PFSK-1 (cell line): Measurements from ENCODE around the gene THG1L.
A peak's percentile ranks its signal among the peaks of the same experiment; 100 is the strongest.

Source experiments
- FOXP2 ChIP-seq: optimal IDR thresholded peaks from 2 replicates; pipeline ENCODE3; 2011; ENCODE audit warnings: borderline replicate concordance, control low read depth, inconsistent platforms; ENCODE audit not compliant: insufficient read depth; ENCODE audit errors: extremely low read length, extremely low read depth
- POLR2AphosphoS5 ChIP-seq: IDR thresholded peaks from 2 replicates; pipeline ENCODE4 v1.6.1; 2012; ENCODE audit warnings: low read depth, mild to moderate bottlenecking, control low read depth, low read length, moderate library complexity
- SIN3A ChIP-seq: IDR thresholded peaks from 2 replicates; pipeline ENCODE4 v1.6.1; 2012; ENCODE audit warnings: mild to moderate bottlenecking, low read length, moderate library complexity, borderline replicate concordance; ENCODE audit not compliant: insufficient read depth
- TAF1 ChIP-seq: IDR thresholded peaks from 2 replicates; pipeline ENCODE4 v1.6.1; 2012; ENCODE audit warnings: low read length, control low read depth, borderline replicate concordance; ENCODE audit not compliant: insufficient read depth
- TF ChIP-seq, protein P1 (sequence below), 2 experiments: IDR thresholded peaks; 2 replicates each; pipeline versions ENCODE4 v1.6.1 to v1.8.0; 2011 to 2012; ENCODE audit warnings: low read depth in 2 of 2, low read length in 2 of 2, control low read depth in 1 of 2, inconsistent platforms in 1 of 2, mild to moderate bottlenecking in 1 of 2, moderate library complexity in 1 of 2; ENCODE audit not compliant: insufficient read depth in 1 of 2

THG1L gene

DNA sequence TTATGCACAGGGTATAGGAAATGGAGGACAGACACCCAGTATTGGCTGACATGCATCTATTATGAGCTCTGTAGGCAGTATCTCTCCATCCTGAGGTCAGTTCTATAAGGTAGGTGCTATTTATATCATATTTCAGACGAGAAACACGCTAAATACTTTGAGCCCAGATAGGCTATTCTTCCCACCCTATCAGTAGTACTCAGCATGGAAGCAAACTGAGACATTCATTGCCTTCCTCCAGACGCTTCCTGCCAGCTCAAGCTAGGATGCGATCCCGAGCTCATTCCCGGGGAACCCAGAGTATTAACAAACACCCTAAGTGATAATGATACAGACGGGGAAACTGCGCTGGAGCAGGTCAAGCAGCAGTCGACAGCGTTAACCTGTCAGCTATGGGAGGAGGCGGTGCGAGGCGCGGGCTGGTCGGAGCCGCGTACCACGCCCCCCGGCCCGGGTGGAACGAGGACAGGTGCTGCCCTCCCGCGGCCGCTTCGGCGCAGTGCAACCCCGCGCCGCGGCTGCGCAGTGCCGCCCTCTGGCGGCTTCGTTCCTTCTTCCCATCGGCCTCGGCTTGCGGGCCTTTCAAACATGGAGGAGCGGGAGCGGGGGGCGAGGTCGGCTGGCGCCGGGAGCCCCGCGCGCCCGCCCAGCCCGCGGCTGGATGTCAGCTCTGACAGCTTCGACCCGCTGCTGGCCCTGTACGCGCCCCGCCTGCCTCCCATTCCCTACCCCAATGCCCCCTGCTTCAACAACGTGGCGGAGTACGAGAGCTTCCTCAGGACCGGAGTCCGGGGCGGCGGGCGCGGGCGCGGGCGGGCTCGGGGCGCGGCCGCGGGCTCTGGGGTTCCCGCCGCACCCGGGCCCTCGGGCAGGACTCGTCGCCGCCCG is 12.2 kb downstream of the THG1L start, which contains the start of gene LSM11:
Gene LSM11 (plus strand): TSS at position 550 of the 888 bp plus-strand sequence. CDS start 39 bp downstream, at position 589.
- TF ChIP-seq FOXP2 (peak; percentile 84), TAF1 (no peak), SIN3A (0 out of 2 replicates have a peak, but pooled peaks have one; percentile 65), POLR2AphosphoS5 (peak; percentile 53; the same call in 1 of the 2 replicates)
- TF ChIP-seq, protein P1, sequence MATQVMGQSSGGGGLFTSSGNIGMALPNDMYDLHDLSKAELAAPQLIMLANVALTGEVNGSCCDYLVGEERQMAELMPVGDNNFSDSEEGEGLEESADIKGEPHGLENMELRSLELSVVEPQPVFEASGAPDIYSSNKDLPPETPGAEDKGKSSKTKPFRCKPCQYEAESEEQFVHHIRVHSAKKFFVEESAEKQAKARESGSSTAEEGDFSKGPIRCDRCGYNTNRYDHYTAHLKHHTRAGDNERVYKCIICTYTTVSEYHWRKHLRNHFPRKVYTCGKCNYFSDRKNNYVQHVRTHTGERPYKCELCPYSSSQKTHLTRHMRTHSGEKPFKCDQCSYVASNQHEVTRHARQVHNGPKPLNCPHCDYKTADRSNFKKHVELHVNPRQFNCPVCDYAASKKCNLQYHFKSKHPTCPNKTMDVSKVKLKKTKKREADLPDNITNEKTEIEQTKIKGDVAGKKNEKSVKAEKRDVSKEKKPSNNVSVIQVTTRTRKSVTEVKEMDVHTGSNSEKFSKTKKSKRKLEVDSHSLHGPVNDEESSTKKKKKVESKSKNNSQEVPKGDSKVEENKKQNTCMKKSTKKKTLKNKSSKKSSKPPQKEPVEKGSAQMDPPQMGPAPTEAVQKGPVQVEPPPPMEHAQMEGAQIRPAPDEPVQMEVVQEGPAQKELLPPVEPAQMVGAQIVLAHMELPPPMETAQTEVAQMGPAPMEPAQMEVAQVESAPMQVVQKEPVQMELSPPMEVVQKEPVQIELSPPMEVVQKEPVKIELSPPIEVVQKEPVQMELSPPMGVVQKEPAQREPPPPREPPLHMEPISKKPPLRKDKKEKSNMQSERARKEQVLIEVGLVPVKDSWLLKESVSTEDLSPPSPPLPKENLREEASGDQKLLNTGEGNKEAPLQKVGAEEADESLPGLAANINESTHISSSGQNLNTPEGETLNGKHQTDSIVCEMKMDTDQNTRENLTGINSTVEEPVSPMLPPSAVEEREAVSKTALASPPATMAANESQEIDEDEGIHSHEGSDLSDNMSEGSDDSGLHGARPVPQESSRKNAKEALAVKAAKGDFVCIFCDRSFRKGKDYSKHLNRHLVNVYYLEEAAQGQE (IDR thresholded peaks at IDR 0.05; ENCODE audit: insufficient read depth in 1 of 2, low read depth in 2 of 2, low read length in 2 of 2): no peak

DNA sequence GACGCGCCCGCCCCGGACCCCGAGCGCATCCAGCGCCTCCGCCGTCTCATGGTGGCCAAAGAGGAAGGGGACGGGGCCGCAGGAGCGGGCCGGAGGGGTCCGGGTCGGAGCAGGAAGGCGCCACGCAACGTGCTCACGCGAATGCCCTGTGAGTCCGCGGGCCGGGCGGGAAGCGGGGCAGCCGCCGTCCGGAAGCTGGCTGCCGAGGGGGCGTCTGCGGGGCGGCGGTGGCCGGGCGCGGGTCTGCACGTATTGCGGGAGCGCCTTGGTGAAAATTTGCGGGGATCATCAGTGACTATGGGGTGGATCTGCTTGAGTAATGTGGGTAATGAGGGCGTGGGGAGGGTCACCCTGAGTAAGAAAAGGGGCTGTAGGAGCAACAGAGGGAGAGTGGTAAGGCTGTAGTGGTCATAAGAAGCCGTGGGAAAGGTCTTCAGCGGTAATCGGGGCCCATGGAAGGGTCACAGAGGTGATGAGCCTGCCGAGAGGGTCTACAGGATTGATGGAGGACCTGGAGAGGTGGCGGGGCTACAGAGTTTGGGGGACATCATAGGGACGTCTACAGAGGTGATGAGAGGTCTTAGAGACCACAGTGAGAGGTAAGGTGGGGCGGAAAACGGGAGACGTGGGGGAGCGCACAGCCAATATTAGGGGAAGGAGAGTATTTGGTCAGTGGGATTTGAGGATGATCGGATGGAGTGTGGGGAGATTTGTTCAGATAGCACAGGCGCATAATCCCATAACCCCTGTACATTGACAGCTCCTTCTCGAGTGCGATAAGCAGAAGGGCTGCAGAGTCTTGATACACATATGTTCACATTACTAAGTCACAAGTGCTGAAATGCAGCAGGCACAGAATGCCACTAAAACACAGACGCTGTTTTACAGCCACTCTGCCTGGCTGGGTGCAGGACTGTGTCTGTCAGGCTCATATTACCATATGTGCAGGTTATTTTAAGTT is 13.1 kb downstream of the THG1L start:
- no peak for TF ChIP-seq TAF1
- TF ChIP-seq FOXP2: no peak
- TF ChIP-seq, protein P1 (IDR thresholded peaks at IDR 0.05; ENCODE audit: insufficient read depth in 1 of 2, low read depth in 2 of 2, low read length in 2 of 2): no peak
- TF ChIP-seq SIN3A: no peak
- TF ChIP-seq POLR2AphosphoS5: no peak

DNA sequence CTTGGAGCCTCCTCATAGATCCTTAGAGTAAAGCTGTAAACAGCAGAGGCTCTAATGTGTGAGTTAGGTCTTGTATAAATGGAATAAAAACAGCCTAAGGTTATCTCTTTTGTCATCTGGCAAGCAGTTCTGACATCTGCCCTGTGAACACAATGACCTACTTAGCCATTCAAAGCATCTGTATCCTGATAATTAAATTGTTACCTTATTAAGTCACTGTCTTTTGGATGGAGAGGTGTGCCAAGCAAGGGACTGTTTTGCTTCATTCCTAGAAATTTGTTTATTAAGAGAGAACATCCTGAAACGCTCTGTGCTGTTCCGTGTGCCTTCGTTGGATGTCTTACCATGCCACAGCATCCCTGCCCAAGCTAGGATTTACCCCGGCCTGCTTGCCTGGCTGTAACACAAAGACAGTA is 13.8 kb downstream of the THG1L start:
- TF ChIP-seq POLR2AphosphoS5 (no peak), TAF1 (no peak), FOXP2 (no peak), SIN3A (no peak)
- TF ChIP-seq, protein P1 (IDR thresholded peaks at IDR 0.05; ENCODE audit: insufficient read depth in 1 of 2, low read depth in 2 of 2, low read length in 2 of 2): no peak

DNA sequence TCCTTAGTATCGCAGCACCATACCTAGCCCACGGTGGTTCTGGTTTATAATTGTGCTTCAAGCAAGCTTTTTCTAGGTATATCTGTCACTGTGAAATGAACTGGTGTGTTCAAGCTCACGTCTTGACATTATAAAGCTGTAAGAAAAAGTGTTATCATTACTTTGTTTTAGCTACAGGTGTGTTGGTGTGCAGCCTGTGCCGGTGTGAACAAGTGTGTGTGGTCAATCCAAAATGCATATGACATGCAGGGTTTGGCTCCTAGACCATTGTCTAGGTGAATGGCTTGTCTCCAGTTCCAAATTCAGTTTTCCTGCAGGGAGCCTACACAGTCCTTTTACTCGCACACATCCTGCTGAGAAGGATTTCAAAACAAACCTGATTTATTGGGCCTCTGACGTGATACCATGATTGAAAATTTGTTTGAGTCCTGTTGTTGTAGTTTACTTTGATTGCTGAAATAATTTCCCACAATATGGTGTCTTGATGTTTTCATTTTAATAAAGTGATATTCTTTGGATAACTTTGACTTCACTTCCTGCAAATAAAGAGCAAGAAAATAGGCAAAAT is 16.0 kb downstream of the THG1L start:
- TF ChIP-seq TAF1 (no peak), FOXP2 (no peak)
